ENCODE results near the gene CIAPIN1.
A peak's percentile ranks its signal among the peaks of the same experiment; 100 is the strongest.
"Not testable (repeated sequence)": the region's sequence is repeated elsewhere in the genome, so short reads cannot be mapped to it uniquely, and the experiment has no call there.

The CIAPIN1 gene

DNA sequence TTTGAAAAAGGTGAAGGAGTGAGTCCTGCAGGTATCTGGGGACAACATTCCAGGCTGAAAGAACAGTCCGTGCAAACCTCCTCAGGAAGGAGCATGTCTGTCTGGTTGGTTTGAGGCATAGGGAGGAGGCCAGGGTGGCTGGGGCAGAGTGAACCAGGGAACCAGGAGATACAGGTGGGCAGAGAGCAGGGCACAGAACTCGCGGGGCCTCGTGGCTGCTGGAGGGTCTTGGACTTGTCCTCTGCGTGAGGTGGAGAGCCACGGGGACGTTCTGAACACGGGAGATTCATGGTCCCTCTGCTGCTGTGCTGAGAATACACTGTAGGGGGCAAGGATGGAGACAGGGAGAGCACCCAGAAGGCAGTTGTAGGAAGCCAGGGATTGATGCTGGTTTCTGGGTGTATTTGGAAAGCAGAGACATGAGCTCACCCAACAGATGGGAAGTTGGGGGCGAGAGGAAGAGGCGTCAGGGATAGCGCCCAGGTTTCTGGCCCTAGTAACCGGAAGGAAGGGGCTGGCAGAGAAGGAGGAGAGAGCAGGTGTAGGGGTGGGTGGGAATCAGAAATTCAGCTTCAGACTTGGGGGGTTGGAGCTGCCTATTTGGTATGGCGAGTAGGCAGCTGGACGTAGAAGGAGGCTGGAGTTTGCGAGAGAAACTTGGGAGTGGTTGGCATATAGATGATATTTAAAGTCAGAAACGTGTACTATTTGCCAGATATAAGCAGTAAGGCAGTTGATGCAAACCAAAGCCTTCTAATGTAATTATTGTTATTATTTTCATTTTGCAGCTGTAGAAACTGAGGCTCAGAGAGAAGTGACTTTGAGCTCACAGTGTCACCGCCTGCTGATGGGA is 43.0 kb downstream of the CIAPIN1 start, which contains the start of gene CCL17:
Gene CCL17 (plus strand): TSS at position 803 of the 853 bp plus-strand sequence. CDS start 9,166 bp downstream, outside the sequence.
- no peak for FAIRE-seq

- FAIRE-seq = no peak
Measured at GRCh38 chr16:57401943-57402640, 45.1 kb downstream of the CIAPIN1 start.

DNA sequence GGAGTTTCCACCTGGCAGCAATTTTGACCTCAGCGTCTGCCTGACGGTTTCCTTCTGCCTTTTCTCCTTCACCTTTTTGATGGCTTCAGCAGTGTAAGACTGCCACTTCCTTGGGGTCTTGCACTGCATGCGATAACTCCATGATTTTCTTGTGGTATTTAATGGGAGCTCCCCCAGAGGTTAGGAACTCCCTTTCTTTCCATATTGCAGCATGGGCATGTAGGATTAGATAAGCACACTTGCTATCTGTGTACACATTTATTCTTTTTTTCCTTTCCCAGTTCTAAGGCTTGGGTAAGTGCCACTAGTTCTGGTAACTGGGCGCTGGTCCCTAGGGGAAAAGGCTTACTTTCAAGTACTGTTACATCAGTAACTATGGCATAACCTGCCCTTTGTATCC is 49.7 kb downstream of the CIAPIN1 start:
- not testable (repeated sequence) for FAIRE-seq

DNA sequence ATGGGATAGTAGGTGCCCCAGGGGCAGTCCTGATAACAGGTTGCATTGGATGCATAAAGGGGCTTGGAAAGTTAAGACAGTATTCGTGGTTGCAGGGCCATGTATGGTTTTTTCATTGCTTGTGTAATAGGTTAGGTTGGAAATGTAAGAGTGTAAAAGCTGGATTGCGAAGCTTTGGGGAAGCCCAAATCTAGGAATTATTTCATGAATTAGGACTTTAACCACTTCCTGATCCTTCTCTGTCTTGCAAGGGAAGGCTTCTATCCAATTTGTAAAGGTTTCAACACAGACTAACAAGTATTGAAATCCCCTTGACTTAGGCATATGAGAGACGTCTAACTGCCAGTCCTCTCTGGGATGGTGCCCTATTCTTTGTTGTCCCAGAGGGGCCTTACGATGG is 50.4 kb downstream of the CIAPIN1 start:
- FAIRE-seq = no peak

DNA sequence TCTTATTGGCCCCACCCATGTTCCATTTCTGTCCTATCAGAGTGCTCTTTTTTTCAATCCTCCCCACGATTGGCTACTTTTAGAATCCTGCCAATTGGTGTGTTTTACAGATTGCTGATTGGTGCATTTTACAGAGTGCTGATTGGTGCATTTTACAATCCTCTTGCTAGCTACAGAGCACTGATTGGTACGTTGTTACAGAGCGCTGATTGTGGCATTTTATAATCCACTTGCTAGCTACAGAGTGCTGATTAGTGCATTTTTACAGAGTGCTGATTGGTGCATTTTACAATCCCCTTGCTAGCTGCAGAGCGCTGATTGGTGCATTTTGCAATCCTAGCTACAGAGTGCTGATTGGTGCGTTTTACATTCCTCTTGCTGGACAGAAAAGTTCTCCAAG is 52.2 kb downstream of the CIAPIN1 start:
- FAIRE-seq = no peak

DNA sequence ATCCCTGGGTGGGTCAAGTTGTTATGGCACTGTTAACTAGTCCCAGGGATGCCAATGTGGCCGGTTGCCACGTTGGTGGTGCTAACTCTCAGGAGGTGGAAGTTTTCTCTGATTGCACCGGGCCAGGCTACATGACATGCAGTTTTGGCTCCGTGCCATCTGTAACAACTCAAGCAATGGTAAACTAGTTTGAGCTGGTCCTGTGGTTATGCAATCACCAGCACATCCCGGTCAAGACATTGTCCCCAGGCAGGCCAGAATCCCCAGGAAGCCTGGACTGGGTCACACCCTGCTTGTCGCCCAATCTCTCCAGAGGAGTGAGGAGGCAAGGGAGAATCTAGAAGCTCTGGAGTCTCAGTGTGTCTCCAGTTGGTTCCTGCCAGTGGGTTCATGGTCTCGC is 52.7 kb downstream of the CIAPIN1 start:
- no peak for FAIRE-seq

DNA sequence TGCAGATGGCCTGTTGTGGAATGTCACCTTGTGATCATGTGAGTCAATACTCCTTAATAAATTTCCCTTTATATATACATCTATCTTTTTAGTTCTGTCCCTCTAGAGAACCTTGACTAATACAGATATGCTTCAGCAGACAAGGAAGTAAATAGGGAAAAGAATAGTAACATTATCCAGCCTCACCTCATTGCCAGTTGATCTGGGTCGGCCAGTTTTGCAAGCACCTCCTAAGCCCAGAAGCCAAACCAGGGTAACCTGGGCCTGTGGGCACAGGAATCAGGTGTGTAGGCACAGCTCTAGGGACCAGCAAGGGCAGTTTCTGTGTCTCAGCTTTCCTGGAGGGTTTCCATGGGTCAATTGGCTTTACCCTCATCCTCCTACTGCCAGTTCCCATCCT is 54.5 kb downstream of the CIAPIN1 start:
- no peak for FAIRE-seq

DNA sequence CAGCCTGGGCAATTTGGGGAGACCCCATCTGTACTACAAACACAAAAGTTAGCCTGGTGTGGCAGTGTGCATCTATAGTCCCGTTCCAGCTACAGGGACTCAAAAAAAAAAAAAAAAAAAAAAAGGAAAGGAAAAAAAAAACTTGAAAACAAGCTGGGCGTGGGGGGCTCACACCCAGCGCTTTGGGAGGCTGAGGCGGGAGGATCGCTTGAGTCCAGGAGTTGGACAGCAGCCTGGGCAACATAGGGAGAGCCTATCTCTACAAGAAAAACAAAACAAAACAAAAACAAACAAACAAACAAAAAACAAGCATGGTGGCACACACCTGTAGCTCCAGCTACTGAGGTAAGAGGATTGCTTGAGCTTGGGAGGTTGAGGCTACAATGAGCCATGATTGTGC is 55.5 kb downstream of the CIAPIN1 start:
- no peak for FAIRE-seq

DNA sequence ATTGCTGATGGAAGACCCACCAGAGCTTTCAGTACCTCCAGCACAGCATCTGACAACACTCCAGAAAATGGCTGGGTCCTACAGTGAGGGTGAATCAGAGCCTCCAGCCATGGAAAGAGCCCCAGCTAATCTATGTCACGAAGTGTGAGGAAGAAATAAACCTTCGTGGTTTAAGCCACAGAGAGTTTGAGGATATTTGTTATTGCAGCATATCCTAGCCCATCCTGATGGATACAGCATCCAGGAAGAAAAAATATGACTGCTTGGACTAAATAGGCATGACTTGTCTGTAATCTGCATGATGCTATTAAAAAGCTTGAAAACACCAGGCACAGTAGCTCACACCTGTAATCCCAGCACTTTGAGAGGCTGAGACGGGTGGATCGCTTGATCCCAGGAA is 55.9 kb downstream of the CIAPIN1 start:
- FAIRE-seq = no peak

GRCh38 chr16:57390636-57391295 is 56.4 kb downstream of the CIAPIN1 start:
- FAIRE-seq = no peak

- FAIRE-seq = no peak
Measured at GRCh38 chr16:57389087-57389468, 58.1 kb downstream of the CIAPIN1 start.

DNA sequence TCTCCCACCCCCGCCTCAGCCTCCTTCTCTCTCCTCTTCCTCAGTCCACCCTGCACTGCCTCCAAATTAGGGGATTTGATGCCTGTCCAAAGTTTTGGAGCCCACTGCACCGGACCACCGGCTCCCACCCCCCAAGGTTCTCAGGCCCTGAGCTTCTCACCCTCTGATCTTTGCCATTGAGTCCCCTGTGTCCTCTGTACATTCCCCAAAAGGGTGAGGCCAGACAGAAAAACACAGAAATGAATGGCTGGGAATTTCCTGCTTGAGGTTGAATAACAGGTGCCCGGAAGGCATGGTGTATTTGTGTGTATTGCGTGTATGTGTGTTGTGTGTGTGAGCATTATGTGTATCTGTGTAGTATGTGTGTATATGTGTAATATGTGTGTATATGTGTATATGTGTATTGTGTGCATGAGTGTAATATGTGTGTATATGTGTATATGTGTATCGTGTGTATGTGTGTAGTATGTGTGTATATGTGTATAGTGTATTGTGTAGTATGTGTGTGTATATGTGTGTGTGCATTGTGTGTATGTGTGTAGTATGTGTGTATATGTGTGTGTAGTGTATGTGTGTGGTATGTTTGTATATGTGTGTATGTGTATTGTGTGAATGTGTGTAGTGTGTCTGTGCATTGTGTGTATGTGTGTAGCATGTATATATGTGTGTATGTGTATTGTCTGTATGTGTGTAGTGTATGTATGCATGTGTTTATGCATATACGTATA is 58.7 kb downstream of the CIAPIN1 start:
- no peak for FAIRE-seq

DNA sequence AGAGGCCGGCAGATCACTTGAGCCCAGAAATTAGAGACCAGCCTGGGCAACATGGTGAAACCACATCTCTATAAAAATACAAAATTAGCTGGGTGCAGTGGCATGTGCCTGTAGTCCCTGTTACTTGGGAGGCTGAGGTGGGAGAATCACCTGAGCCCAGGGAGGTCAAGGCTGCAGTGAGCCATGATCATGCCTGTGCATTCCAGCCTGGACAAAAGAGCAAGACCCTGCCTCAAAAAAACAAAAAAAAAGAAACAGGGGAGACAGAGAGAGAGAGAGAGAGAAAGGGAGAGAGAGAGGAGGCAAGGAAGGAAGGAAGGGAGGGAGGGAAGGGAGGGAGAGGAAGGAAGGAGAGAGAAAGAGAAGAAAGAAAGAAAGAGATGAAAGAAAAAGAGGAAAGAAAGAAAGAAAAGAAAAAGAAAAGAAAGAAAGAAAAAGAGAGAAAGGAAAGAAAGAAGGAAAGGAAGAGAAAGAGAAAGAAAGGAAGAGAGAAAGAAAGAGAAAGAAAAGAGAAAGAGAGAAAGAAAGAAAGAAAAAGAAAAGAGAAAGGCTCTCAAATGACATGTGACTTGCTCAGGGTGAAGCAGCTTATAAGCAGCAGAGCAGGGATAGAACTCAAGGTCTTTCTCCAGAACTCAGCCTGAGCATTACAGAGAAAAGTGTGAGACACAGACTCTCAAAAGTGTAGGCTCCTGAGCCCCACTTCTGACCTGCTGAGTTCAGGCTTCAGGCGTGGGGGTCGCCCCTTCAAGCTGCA is 59.4 kb downstream of the CIAPIN1 start:
- no peak for FAIRE-seq

DNA sequence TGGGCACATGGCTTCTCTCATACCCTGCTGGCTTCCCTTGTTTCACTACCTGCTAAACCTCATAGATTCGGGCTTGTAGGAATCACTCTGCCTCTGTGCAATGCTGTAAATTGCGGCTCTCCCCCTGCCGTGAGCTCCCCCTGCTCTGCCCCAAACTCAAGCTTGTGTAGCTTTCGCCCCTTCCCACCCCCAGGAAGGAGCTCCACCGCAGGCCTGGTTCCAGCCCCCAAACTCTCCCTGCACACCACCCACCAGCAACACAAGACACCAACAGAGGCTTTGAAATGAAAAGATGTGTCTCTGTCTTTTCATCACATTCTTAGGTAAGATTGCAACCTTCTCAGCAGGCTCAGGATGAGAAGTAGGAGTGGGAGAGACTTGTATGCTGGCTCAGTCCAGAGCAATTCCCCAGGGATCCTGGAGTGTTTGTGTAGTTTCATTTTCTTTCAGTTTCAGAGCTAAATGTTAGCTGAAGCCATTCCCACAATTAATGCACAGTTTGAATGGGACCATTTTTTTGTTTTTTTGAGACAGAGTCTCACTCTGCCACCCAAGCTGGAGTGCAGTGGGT is 60.7 kb downstream of the CIAPIN1 start:
- FAIRE-seq = peak; percentile 97

GRCh38 chr16:57385083-57385482 is 62.1 kb downstream of the CIAPIN1 start:
- no peak for FAIRE-seq

DNA sequence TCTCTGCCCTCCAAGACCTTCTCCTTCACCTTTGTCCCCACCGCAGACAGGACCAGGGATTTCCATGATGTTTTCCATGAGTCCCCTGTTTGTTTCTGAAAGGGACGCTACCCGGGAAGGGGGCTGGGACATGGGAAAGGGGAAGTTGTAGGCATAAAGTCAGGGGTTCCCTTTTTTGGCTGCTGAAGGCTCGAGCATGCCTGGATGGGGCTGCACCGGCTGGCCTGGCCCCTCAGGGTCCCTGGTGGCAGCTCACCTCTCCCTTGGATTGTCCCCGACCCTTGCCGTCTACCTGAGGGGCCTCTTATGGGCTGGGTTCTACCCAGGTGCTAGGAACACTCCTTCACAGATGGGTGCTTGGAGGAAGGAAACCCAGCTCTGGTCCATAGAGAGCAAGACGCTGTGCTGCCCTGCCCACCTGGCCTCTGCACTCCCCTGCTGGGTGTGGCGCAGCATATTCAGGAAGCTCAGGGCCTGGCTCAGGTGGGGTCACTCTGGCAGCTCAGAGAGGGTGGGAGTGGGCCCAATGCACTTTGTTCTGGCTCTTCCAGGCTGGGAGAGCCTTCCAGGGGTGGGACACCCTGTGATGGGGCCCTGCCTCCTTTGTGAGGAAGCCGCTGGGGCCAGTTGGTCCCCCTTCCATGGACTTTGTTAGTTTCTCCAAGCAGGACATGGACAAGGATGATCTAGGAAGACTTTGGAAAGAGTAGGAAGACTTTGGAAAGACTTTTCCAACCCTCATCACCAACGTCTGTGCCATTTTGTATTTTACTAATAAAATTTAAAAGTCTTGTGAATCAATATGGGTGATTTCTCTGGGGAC is 62.7 kb downstream of the CIAPIN1 start:
- FAIRE-seq = no peak

DNA sequence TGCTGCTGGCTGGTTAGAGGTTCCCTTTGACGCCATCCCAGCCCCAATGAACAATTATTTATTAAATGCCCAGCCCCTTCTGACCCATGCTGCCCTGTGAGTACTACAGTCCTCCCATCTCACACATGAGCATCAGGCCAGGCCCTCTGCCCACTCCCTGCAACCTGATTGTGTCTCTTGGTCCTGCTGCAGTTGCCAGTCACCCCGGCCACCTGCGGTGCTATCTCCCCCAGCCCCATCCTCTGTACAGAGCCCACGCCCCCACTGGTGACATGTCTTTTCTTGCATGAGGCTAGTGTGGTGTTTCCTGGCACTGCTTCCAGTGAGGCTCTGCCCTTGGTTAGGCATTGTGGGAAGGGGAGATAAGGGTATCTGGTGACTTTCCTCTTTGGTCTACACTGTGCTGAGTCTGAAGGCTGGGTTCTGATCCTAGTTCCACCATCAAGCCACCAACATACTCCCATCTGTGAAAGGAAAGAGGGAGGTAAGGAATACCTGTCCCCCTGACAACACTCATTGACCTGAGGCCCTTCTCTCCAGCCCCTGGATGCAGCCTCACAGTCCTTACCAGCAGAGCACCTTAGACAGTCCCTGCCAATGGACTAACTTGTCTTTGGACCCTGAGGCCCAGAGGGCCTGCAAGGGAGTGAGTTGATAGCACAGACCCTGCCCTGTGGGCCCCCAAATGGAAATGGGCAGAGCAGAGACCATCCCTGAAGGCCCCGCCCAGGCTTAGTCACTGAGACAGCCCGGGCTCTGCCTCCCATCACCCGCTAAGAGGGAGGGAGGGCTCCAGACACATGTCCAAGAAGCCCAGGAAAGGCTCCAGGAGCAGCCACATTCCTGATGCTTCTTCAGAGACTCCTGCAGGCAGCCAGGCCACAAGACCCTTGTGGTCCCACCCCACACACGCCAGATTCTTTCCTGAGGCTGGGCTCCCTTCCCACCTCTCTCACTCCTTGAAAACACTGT is 63.6 kb downstream of the CIAPIN1 start:
- no peak for FAIRE-seq

- no peak for FAIRE-seq
Measured at GRCh38 chr16:57382535-57383275, 64.5 kb downstream of the CIAPIN1 start.
